ENCODE results near the gene AAR2. TPM values are rescaled to one million over a fixed set of nuclear protein-coding genes. Genes with fewer than 3 reads are reported as not detected.

AAR2 gene
- 20.8 and 20.9 TPM in 2 replicates for polyA plus RNA-seq (2013)

GRCh38 chr20:36235892-36236785 is at the start of gene AAR2:
Gene AAR2, plus strand, starts transcription at chr20:36236478. Its CDS starts 3,391 bp downstream, at chr20:36239869.
- Histone ChIP-seq H3K36me3 (ENCODE audit: control insufficient read depth in 1 of 2, insufficient read depth in 2 of 2, low read length in 2 of 2) (peaks cover 11 to 15% of the 10 kb centered on the region in 2 experiments), H3K4me1 (ENCODE audit: control insufficient read depth in 1 of 2, insufficient read depth in 2 of 2, low read length in 2 of 2) (peaks cover 10 to 12% of the 10 kb centered on the region in 2 experiments), H3K4me3 (ENCODE audit: low read depth, low read length) (peak within 1 kb of the TSS; percentile 78), H2BK5ac (ENCODE audit: low read depth, low read length, poor library complexity) (peak within 1 kb of the TSS; percentile 61), H3K9ac (ENCODE audit: low read length) (peak within 1 kb of the TSS; percentile 64), H3K14ac (ENCODE audit: low read length) (peak within 1 kb of the TSS; percentile 81), H3K79me1 (ENCODE audit: low read length) (peaks cover 7% of the 10 kb centered on the region), H3K79me2 (ENCODE audit: control insufficient read depth, insufficient read depth, low read length, poor library complexity) (peaks cover 10% of the 10 kb centered on the region), H3K27ac (ENCODE audit: low read depth, low read length) (no peak within 1 kb of the TSS), H3K9me3 (ENCODE audit: insufficient read depth, low read depth, low read length) (no peaks in the 10 kb centered on the region), H3K4ac (ENCODE audit: low read depth, low read length) (peak within 1 kb of the TSS; percentile 90), H2BK120ac (ENCODE audit: insufficient read depth, low read length, poor library complexity) (peak within 1 kb of the TSS; percentile 95), H2BK12ac (ENCODE audit: low read length) (no peak within 1 kb of the TSS), H4K8ac (ENCODE audit: low read depth, low read length) (peak within 1 kb of the TSS; percentile 100), H3K4me2 (ENCODE audit: low read length) (peak within 1 kb of the TSS; percentile 72), H3K27me3 (ENCODE audit: insufficient read depth, low read length) (no peaks in the 10 kb centered on the region), H4K12ac (ENCODE audit: low read depth, low read length) (peak within 1 kb of the TSS; percentile 100), H3K18ac (ENCODE audit: low read length) (peak within 1 kb of the TSS; percentile 95), H3K23ac (ENCODE audit: low read length) (no peak within 1 kb of the TSS), H4K91ac (ENCODE audit: low read depth, low read length) (peak within 1 kb of the TSS; percentile 92), H2AK5ac (ENCODE audit: low read length) (peak within 1 kb of the TSS; percentile 81), H2AFZ (ENCODE audit: insufficient read depth, low read length, poor library complexity) (peak within 1 kb of the TSS; percentile 100)
- no CpG with 5 or more reads among the region's 44 CpGs for WGBS (ENCODE audit: extremely low coverage, insufficient coverage, insufficient read length)
- DNase-seq: peak; percentile 51 to 78

- no peaks in the 10 kb centered on the region for H3K4me1 ChIP-seq (ENCODE audit: control insufficient read depth in 1 of 2, insufficient read depth in 2 of 2, low read length in 2 of 2)
- H3K23ac ChIP-seq (ENCODE audit: low read length): no peak overlapping the region
- no peak overlapping the region for H2BK12ac ChIP-seq (ENCODE audit: low read length)
- no peak overlapping the region for H2AFZ ChIP-seq (ENCODE audit: insufficient read depth, low read length, poor library complexity)
- no peak overlapping the region for H3K4me3 ChIP-seq (ENCODE audit: low read depth, low read length)
- no peak for DNase-seq
- no peaks in the 10 kb centered on the region for H3K27me3 ChIP-seq (ENCODE audit: insufficient read depth, low read length)
- no peak overlapping the region for H2BK5ac ChIP-seq (ENCODE audit: low read depth, low read length, poor library complexity)
- H2AK5ac ChIP-seq (ENCODE audit: low read length): no peak overlapping the region
- no peaks in the 10 kb centered on the region for H3K9me3 ChIP-seq (ENCODE audit: insufficient read depth, low read depth, low read length)
- H4K8ac ChIP-seq (ENCODE audit: low read depth, low read length): no peak overlapping the region
- no CpG with 5 or more reads among the region's 10 CpGs for WGBS (ENCODE audit: extremely low coverage, insufficient coverage, insufficient read length)
- no peak overlapping the region for H3K18ac ChIP-seq (ENCODE audit: low read length)
- no peak overlapping the region for H4K12ac ChIP-seq (ENCODE audit: low read depth, low read length)
- no peak overlapping the region for H2BK120ac ChIP-seq (ENCODE audit: insufficient read depth, low read length, poor library complexity)
- no peak overlapping the region for H3K9ac ChIP-seq (ENCODE audit: low read length)
- no peak overlapping the region for H3K14ac ChIP-seq (ENCODE audit: low read length)
- H3K27ac ChIP-seq (ENCODE audit: low read depth, low read length): no peak overlapping the region
- H3K36me3 ChIP-seq (ENCODE audit: control insufficient read depth in 1 of 2, insufficient read depth in 2 of 2, low read length in 2 of 2): no peaks in the 10 kb centered on the region
- no peak overlapping the region for H3K4me2 ChIP-seq (ENCODE audit: low read length)
- H4K91ac ChIP-seq (ENCODE audit: low read depth, low read length): no peak overlapping the region
- H3K79me2 ChIP-seq (ENCODE audit: control insufficient read depth, insufficient read depth, low read length, poor library complexity): no peaks in the 10 kb centered on the region
- no peaks in the 10 kb centered on the region for H3K79me1 ChIP-seq (ENCODE audit: low read length)
- no peak overlapping the region for H3K4ac ChIP-seq (ENCODE audit: low read depth, low read length)
Observed at GRCh38 chr20:36193977-36194712, 42.1 kb upstream of the AAR2 start.

GRCh38 chr20:36196676-36197075 is 39.6 kb upstream of the AAR2 start:
- Histone ChIP-seq H3K36me3 (ENCODE audit: control insufficient read depth in 1 of 2, insufficient read depth in 2 of 2, low read length in 2 of 2) (no peaks in the 10 kb centered on the region), H4K8ac (ENCODE audit: low read depth, low read length) (no peak overlapping the region), H2BK12ac (ENCODE audit: low read length) (no peak overlapping the region), H3K79me1 (ENCODE audit: low read length) (no peaks in the 10 kb centered on the region), H2AFZ (ENCODE audit: insufficient read depth, low read length, poor library complexity) (no peak overlapping the region), H2BK5ac (ENCODE audit: low read depth, low read length, poor library complexity) (no peak overlapping the region), H3K9ac (ENCODE audit: low read length) (no peak overlapping the region), H3K4me1 (ENCODE audit: control insufficient read depth in 1 of 2, insufficient read depth in 2 of 2, low read length in 2 of 2) (no peaks in the 10 kb centered on the region), H3K4ac (ENCODE audit: low read depth, low read length) (no peak overlapping the region), H3K9me3 (ENCODE audit: insufficient read depth, low read depth, low read length) (no peaks in the 10 kb centered on the region), H3K4me3 (ENCODE audit: low read depth, low read length) (no peak overlapping the region), H3K4me2 (ENCODE audit: low read length) (no peak overlapping the region), H3K79me2 (ENCODE audit: control insufficient read depth, insufficient read depth, low read length, poor library complexity) (no peaks in the 10 kb centered on the region), H4K12ac (ENCODE audit: low read depth, low read length) (no peak overlapping the region), H3K27ac (ENCODE audit: low read depth, low read length) (no peak overlapping the region), H2BK120ac (ENCODE audit: insufficient read depth, low read length, poor library complexity) (no peak overlapping the region), H4K91ac (ENCODE audit: low read depth, low read length) (no peak overlapping the region), H3K23ac (ENCODE audit: low read length) (no peak overlapping the region), H3K18ac (ENCODE audit: low read length) (no peak overlapping the region), H3K27me3 (ENCODE audit: insufficient read depth, low read length) (no peaks in the 10 kb centered on the region), H3K14ac (ENCODE audit: low read length) (no peak overlapping the region), H2AK5ac (ENCODE audit: low read length) (no peak overlapping the region)
- DNase-seq: no peak
- WGBS (ENCODE audit: extremely low coverage, insufficient coverage, insufficient read length): no CpG with 5 or more reads among the region's 2 CpGs

- H3K9me3 ChIP-seq (ENCODE audit: insufficient read depth, low read depth, low read length): no peaks in the 10 kb centered on the region
- H4K12ac ChIP-seq (ENCODE audit: low read depth, low read length): no peak overlapping the region
- no peaks in the 10 kb centered on the region for H3K79me2 ChIP-seq (ENCODE audit: control insufficient read depth, insufficient read depth, low read length, poor library complexity)
- H3K79me1 ChIP-seq (ENCODE audit: low read length): no peaks in the 10 kb centered on the region
- H3K23ac ChIP-seq (ENCODE audit: low read length): no peak overlapping the region
- H3K9ac ChIP-seq (ENCODE audit: low read length): no peak overlapping the region
- no peak overlapping the region for H2BK12ac ChIP-seq (ENCODE audit: low read length)
- H4K8ac ChIP-seq (ENCODE audit: low read depth, low read length): no peak overlapping the region
- H2AFZ ChIP-seq (ENCODE audit: insufficient read depth, low read length, poor library complexity): no peak overlapping the region
- H2BK120ac ChIP-seq (ENCODE audit: insufficient read depth, low read length, poor library complexity): no peak overlapping the region
- H4K91ac ChIP-seq (ENCODE audit: low read depth, low read length): no peak overlapping the region
- no peaks in the 10 kb centered on the region for H3K4me1 ChIP-seq (ENCODE audit: control insufficient read depth in 1 of 2, insufficient read depth in 2 of 2, low read length in 2 of 2)
- WGBS (ENCODE audit: extremely low coverage, insufficient coverage, insufficient read length): no CpG with 5 or more reads among the region's 2 CpGs
- no peak overlapping the region for H3K27ac ChIP-seq (ENCODE audit: low read depth, low read length)
- H3K27me3 ChIP-seq (ENCODE audit: insufficient read depth, low read length): no peaks in the 10 kb centered on the region
- H3K4ac ChIP-seq (ENCODE audit: low read depth, low read length): no peak overlapping the region
- DNase-seq: no peak
- H3K18ac ChIP-seq (ENCODE audit: low read length): no peak overlapping the region
- H2BK5ac ChIP-seq (ENCODE audit: low read depth, low read length, poor library complexity): no peak overlapping the region
- no peak overlapping the region for H3K4me2 ChIP-seq (ENCODE audit: low read length)
- H3K14ac ChIP-seq (ENCODE audit: low read length): no peak overlapping the region
- no peak overlapping the region for H3K4me3 ChIP-seq (ENCODE audit: low read depth, low read length)
- no peaks in the 10 kb centered on the region for H3K36me3 ChIP-seq (ENCODE audit: control insufficient read depth in 1 of 2, insufficient read depth in 2 of 2, low read length in 2 of 2)
- H2AK5ac ChIP-seq (ENCODE audit: low read length): no peak overlapping the region
Observed at GRCh38 chr20:36197271-36197670, 39.0 kb upstream of the AAR2 start.
